Upper lobe of right lung (tissue), 1 donor: ENCODE measurements around the gene ZNF473. TPM values are rescaled to one million over a fixed set of nuclear protein-coding genes. Genes with fewer than 3 reads are reported as not detected.

ENCODE experiments used
- ATAC-seq: fragments of 200-7000 bp; cut with Tn5 transposase; one replicate; pipeline ENCODE4 v1.9.1; 2020; ENCODE audit warnings: mild to moderate bottlenecking, moderate library complexity
- DNase-seq: peaks from one replicate; pipeline ENCODE4 v3.0.0-alpha.2; 2020
- H3K27ac ChIP-seq: fragments of 200-600 bp; one replicate; pipeline ENCODE4 v1.8.0; 2022
- H3K27me3 ChIP-seq: fragments of 200-600 bp; one replicate; pipeline ENCODE4 v1.8.0; 2022; ENCODE audit warnings: mild to moderate bottlenecking
- H3K36me3 ChIP-seq: fragments of 200-600 bp; one replicate; pipeline ENCODE4 v1.8.0; 2022
- H3K4me1 ChIP-seq: fragments of 200-600 bp; one replicate; pipeline ENCODE4 v1.8.0; 2022
- H3K4me3 ChIP-seq: fragments of 200-600 bp; one replicate; pipeline ENCODE4 v1.8.0; 2022; ENCODE audit warnings: mild to moderate bottlenecking
- H3K9me3 ChIP-seq: fragments of 200-600 bp; one replicate; pipeline ENCODE4 v1.8.0; 2022
- intact Hi-C: fragments of 100-400 bp; cut with DNase I; formaldehyde crosslinking; loops from one replicate; pipeline ENCODE4 v1.11.0; 2022
- total RNA-seq: library from RNA; stranded (reverse); fragmentation: NEBNext Ultra II Directional; extraction: Animal tissue kit (Norgen Biotek cat#: 25700); gene quantifications from one replicate; pipeline ENCODE4 v1.2.1, GENCODE V29; 2021
- TF ChIP-seq, protein P1 (sequence below): fragments of 200-600 bp; IDR thresholded peaks from one replicate; pipeline ENCODE4 v1.8.0; 2022; ENCODE audit warnings: antibody characterized with exemption
- donor health status: DM: no; HTN: yes; CAD: no; lungs with severe emphysema.

ZNF473 gene
- total RNA-seq, 1 donor from 2014 or later = 8.4 TPM

DNA sequence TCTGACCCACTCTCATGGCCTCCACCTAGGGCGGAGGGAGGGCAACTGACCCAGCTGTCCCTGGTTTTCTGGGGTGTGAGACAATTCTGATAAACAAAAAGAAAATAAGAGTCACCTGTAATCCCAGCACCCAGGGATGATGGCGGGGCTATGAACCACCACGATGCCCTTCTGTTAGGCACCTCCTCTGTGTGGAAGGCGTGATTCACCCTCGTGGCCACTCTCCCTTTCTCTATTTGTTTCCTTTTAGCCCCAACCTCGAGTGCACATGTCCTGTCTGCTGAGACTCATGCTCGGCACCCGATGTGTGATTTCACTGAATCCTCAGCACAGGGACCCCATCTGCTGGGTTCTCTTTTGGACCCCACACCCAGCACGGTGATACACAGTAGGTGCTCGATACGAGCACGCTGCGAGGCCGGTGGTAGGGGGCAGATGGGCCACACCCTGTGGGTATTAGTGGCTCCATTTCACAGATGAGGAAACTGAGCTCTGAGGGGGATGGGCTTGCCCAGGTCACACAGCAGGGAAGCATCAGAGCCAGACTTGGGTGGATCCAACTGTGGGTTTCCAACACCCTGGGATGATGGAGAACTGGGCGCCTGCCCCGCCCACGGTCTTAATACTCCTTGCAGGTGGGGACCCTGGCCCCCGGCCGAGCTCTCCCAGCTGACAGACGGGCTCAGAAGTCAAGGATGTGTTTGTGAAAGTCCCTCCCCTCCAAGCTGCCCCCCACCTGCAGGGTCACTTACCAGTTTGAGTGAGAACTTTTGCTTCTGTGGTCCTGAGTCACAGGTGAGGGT is 25.6 kb upstream of the ZNF473 start:
- Histone ChIP-seq H3K4me1 (no peaks in the 10 kb centered on the region), H3K36me3 (peaks cover 94% of the 10 kb centered on the region), H3K4me3 (no peak overlapping the region), H3K27ac (no peak overlapping the region), H3K9me3 (no peaks in the 10 kb centered on the region), H3K27me3 (no peaks in the 10 kb centered on the region)
- ATAC-seq (no peak), DNase-seq (no peak)
- intact Hi-C loops = no loop called here
- TF ChIP-seq, protein P1, sequence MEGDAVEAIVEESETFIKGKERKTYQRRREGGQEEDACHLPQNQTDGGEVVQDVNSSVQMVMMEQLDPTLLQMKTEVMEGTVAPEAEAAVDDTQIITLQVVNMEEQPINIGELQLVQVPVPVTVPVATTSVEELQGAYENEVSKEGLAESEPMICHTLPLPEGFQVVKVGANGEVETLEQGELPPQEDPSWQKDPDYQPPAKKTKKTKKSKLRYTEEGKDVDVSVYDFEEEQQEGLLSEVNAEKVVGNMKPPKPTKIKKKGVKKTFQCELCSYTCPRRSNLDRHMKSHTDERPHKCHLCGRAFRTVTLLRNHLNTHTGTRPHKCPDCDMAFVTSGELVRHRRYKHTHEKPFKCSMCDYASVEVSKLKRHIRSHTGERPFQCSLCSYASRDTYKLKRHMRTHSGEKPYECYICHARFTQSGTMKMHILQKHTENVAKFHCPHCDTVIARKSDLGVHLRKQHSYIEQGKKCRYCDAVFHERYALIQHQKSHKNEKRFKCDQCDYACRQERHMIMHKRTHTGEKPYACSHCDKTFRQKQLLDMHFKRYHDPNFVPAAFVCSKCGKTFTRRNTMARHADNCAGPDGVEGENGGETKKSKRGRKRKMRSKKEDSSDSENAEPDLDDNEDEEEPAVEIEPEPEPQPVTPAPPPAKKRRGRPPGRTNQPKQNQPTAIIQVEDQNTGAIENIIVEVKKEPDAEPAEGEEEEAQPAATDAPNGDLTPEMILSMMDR = no peak

DNA sequence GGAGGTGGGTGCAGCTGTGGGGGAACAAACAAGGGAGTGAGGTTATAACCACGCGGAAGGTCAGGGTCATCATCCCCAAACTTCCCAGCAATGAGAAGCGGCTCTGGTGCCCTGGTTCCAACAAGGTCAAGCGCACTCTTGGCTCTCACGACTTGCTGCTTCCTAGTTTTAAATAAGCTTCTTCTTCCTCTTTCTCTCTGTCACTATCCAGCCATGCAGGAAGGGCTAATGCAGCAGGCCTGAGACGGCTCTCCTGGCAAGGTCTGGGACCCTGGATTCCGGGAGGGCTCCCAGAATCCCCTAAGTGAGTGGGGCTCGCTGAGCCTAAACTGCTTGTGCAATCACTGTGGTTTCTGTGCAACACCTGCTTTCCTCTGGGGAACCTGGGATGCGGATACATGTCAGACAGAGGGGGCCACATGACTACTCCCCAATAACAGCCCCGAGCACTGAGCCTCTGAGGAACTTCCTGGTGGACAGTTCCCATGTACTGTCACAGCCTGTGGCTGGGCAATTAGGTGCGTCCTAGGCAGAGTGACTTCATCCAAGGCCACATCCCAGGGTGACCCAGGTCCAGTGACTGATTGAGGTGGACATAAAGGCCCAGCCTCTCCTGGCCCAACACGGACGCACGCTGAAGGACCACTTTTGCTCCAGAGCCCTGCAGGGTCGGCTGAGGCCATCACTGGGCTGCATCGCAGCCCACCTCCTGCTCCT is 24.8 kb upstream of the ZNF473 start:
- Histone ChIP-seq H3K4me1 (no peaks in the 10 kb centered on the region), H3K36me3 (peaks cover 94% of the 10 kb centered on the region), H3K27ac (no peak overlapping the region), H3K4me3 (no peak overlapping the region), H3K27me3 (no peaks in the 10 kb centered on the region), H3K9me3 (no peaks in the 10 kb centered on the region)
- DNase-seq = no peak
- TF ChIP-seq, protein P1 = no peak
- intact Hi-C loops = no loop called here
- no peak for ATAC-seq

DNA sequence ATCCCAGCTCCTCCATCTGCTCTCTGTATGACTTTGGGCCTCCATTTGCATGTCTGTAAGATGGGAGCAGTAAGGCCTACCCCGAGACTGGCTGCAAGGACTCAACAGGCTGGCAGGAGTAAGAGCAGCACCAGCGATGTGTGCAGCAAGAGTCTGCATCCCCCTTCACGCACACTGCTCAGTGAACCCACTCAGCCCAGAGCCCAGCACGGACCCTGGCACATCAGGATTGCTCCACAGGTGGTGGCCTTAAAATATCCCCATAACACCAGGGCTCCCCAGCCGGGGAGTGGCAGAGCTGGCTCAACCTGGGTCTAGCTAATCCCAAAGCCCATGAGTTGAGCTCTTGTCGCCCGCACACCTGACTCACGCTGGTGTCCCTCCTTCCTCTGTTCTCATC is 24.0 kb upstream of the ZNF473 start:
- Histone ChIP-seq H3K9me3 (no peaks in the 10 kb centered on the region), H3K4me1 (no peaks in the 10 kb centered on the region), H3K27ac (no peak overlapping the region), H3K36me3 (peaks cover 92% of the 10 kb centered on the region), H3K4me3 (no peak overlapping the region), H3K27me3 (no peaks in the 10 kb centered on the region)
- TF ChIP-seq, protein P1 = no peak
- DNase-seq (no peak), ATAC-seq (no peak)
- intact Hi-C loops = no loop called here

DNA sequence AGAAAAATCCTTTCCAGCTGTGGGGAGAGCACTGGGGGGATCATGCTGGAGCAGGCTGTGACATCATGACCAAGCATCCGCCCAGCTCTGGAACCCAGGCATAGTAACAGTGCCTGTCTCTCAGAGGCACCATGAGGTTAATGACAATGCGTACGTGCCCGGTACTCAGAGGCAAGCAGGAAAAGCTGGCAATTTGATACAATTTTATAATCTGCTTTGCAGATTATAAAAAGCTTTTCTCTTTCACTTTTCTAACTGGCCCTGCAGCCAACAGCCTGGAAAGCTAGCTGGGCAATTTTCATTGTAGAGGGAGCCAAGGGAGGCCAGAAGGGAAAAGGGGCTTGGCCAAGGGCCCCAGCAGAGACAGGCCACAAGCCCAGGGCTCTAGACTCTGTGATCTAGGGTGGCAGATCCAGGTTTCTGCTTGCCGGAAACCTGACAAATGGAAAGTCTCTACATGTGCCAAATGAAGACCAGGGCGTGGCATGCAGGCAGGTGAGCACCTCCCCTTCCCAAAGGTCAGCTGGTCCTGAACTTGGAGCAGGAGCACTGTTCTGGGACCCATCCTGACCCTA is 23.3 kb upstream of the ZNF473 start:
- Histone ChIP-seq H3K4me1 (no peaks in the 10 kb centered on the region), H3K27ac (no peak overlapping the region), H3K4me3 (no peak overlapping the region), H3K36me3 (peaks cover 92% of the 10 kb centered on the region), H3K9me3 (no peaks in the 10 kb centered on the region), H3K27me3 (no peaks in the 10 kb centered on the region)
- no peak for ATAC-seq
- TF ChIP-seq, protein P1 = no peak
- intact Hi-C loops = no loop called here
- no peak for DNase-seq

DNA sequence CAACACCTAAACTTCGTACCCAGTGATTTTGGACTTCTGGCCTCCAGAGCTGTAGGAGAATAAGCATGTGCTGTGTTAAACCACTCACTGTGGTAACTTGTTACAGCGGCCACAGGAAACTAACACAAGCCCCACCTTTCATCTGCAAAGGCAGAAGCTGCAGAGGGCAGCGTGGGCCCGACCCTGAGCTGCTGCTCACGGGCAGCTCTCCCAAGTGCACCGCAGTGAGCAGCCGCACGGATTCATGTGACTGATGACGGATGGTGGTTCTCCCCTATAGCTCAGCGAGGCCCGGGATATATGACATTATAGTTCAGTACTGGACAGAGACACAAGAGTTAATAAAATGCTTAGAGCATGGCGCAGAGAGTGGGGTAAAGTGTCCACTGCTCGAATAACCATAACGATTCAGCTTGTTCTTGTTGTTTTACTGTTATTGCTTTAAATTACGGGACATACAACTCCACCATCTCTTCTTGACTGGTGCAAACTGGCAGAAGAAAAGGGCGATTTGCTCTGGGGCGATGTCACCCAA is 22.5 kb upstream of the ZNF473 start:
- intact Hi-C loops = no loop called here
- Histone ChIP-seq H3K27me3 (no peaks in the 10 kb centered on the region), H3K27ac (no peak overlapping the region), H3K4me1 (no peaks in the 10 kb centered on the region), H3K4me3 (no peak overlapping the region), H3K36me3 (peaks cover 94% of the 10 kb centered on the region), H3K9me3 (no peaks in the 10 kb centered on the region)
- no peak for DNase-seq
- no peak for ATAC-seq
- TF ChIP-seq, protein P1 = no peak
